Kasumi-1 (cell line): Measurements from ENCODE around the gene C1QB.
A peak's percentile ranks its signal among the peaks of the same experiment; 100 is the strongest.

ENCODE experiments used
- DNase-seq, 2 experiments: peaks; one replicate each; lab custom pipeline; 2025; lab: John Stamatoyannopoulos, UW

C1QB gene

GRCh38 chr1:22633697-22634463, 19.2 kb upstream of the C1QB start:
- no peak for DNase-seq

GRCh38 chr1:22635436-22635835, 17.6 kb upstream of the C1QB start:
- no peak for DNase-seq

GRCh38 chr1:22636353-22636752, 16.7 kb upstream of the C1QB start, which contains the start of gene C1QA:
C1QA (plus strand) TSS chr1:22636628; CDS start chr1:22637617, 989 bp downstream.
- no peak for DNase-seq

- DNase-seq, result no peak
Observed at GRCh38 chr1:22636927-22637326, 16.1 kb upstream of the C1QB start.

GRCh38 chr1:22637907-22638445, 15.1 kb upstream of the C1QB start:
- no peak for DNase-seq

GRCh38 chr1:22638476-22639234, 14.4 kb upstream of the C1QB start:
- DNase-seq, result no peak

GRCh38 chr1:22639286-22639685, 13.8 kb upstream of the C1QB start:
- DNase-seq, result peak in 1 of 2 experiments; percentile 8

GRCh38 chr1:22641247-22641646, 11.8 kb upstream of the C1QB start:
- no peak for DNase-seq

- peak; percentile 23 to 42 for DNase-seq
Observed at GRCh38 chr1:22641906-22642636, 11.0 kb upstream of the C1QB start.

GRCh38 chr1:22643381-22643780, 9.7 kb upstream of the C1QB start, which contains the start of gene C1QC:
C1QC (plus strand) TSS chr1:22643633; CDS start chr1:22644024, 391 bp downstream.
- DNase-seq, result no peak

- no peak for DNase-seq
Observed at GRCh38 chr1:22643928-22644327, 9.1 kb upstream of the C1QB start.

- no peak for DNase-seq
Observed at GRCh38 chr1:22645931-22646330, 7.1 kb upstream of the C1QB start.

- DNase-seq, result no peak
Observed at GRCh38 chr1:22646384-22646783, 6.7 kb upstream of the C1QB start.

GRCh38 chr1:22650089-22650693, 2.8 kb upstream of the C1QB start:
- DNase-seq, result no peak

GRCh38 chr1:22651941-22652856, 837 bp upstream of the C1QB start:
- peak; percentile 49 to 50 for DNase-seq

- DNase-seq, result no peak
Observed at GRCh38 chr1:22654692-22655091, 1.7 kb downstream of the C1QB start.

GRCh38 chr1:22658385-22659163, 5.5 kb downstream of the C1QB start:
- no peak for DNase-seq

GRCh38 chr1:22660716-22661241, 7.7 kb downstream of the C1QB start:
- DNase-seq, result no peak

- no peak for DNase-seq
Observed at GRCh38 chr1:22661880-22662279, 8.8 kb downstream of the C1QB start.

- no peak for DNase-seq
Observed at GRCh38 chr1:22662318-22662717, 9.3 kb downstream of the C1QB start.
